Mesendoderm (in vitro differentiated cells): ENCODE data around the gene TBC1D16.

Source experiments
- DNase-seq: peaks from one replicate; pipeline ENCODE4 v3.0.0; 2013
- H2AK5ac ChIP-seq: 2 replicates; pipeline ENCODE4 v1.6.1; 2013; ENCODE audit warnings: low read length, inconsistent platforms
- H2BK120ac ChIP-seq: 2 replicates; pipeline ENCODE4 v1.6.1; 2013; ENCODE audit warnings: low read depth, mild to moderate bottlenecking, low read length, moderate library complexity, mixed read lengths
- H2BK15ac ChIP-seq: replicated peaks from 2 replicates; pipeline ENCODE4 v1.6.1; 2013; ENCODE audit warnings: low read depth, mild to moderate bottlenecking, moderate library complexity
- H2BK5ac ChIP-seq: 2 replicates; pipeline ENCODE4 v1.6.1; 2013; ENCODE audit warnings: low read length, inconsistent platforms
- H3K18ac ChIP-seq: 2 replicates; pipeline ENCODE4 v1.6.1; 2013; ENCODE audit warnings: mild to moderate bottlenecking, low read length, mixed read lengths
- H3K23ac ChIP-seq: one replicate; pipeline ENCODE4 v1.6.1; 2013; ENCODE audit warnings: low read length
- H3K27ac ChIP-seq: 2 replicates; pipeline ENCODE4 v1.5.1; 2013; ENCODE audit warnings: low read depth, mild to moderate bottlenecking, inconsistent platforms, low read length, moderate library complexity
- H3K27me3 ChIP-seq: 2 replicates; pipeline ENCODE4 v1.6.1; 2013; ENCODE audit warnings: low read length, control low read depth, mild to moderate bottlenecking, inconsistent platforms; ENCODE audit not compliant: insufficient read depth, poor library complexity
- H3K36me3 ChIP-seq: 2 replicates; pipeline ENCODE4 v1.6.1; 2013; ENCODE audit warnings: low read length, inconsistent platforms; ENCODE audit not compliant: control insufficient read depth, insufficient read depth
- H3K4ac ChIP-seq: one replicate; pipeline ENCODE4 v1.6.1; 2013; ENCODE audit warnings: low read depth, mild to moderate bottlenecking, low read length, moderate library complexity
- H3K4me1 ChIP-seq: 2 replicates; pipeline ENCODE4 v1.6.1; 2013; ENCODE audit warnings: low read depth, low read length, inconsistent platforms; ENCODE audit not compliant: control insufficient read depth
- H3K4me2 ChIP-seq: 2 replicates; pipeline ENCODE4 v1.6.1; 2013; ENCODE audit warnings: low read length
- H3K4me3 ChIP-seq: 2 replicates; pipeline ENCODE4 v1.5.1; 2013; ENCODE audit warnings: mild to moderate bottlenecking, low read length
- H3K56ac ChIP-seq: one replicate; pipeline ENCODE4 v1.6.1; 2013; ENCODE audit warnings: low read length
- H3K79me1 ChIP-seq: 2 replicates; pipeline ENCODE4 v1.6.1; 2013; ENCODE audit warnings: low read length, inconsistent platforms
- H3K79me2 ChIP-seq: 2 replicates; pipeline ENCODE4 v1.6.1; 2013; ENCODE audit warnings: mild to moderate bottlenecking, low read length; ENCODE audit not compliant: control insufficient read depth, insufficient read depth
- H3K9ac ChIP-seq: 2 replicates; pipeline ENCODE4 v1.6.1; 2013; ENCODE audit warnings: low read length, inconsistent platforms
- H4K5ac ChIP-seq: one replicate; pipeline ENCODE4 v1.6.1; 2013; ENCODE audit warnings: low read length
- H4K8ac ChIP-seq: one replicate; pipeline ENCODE4 v1.6.1; 2013; ENCODE audit warnings: low read depth, mild to moderate bottlenecking, control low read depth, low read length, moderate library complexity
- WGBS: extraction: QIAGEN DNeasy Blood & Tissue Kit; methylation state at CpG from one replicate; pipeline ENCODE4 v1.1.7; 2013; ENCODE audit warnings: low lambda C conversion rate, missing lambda C conversion rate; ENCODE audit not compliant: insufficient coverage; ENCODE audit errors: extremely low coverage; 5-methylcytosine and 5-hydroxymethylcytosine counted together

The TBC1D16 gene

DNA sequence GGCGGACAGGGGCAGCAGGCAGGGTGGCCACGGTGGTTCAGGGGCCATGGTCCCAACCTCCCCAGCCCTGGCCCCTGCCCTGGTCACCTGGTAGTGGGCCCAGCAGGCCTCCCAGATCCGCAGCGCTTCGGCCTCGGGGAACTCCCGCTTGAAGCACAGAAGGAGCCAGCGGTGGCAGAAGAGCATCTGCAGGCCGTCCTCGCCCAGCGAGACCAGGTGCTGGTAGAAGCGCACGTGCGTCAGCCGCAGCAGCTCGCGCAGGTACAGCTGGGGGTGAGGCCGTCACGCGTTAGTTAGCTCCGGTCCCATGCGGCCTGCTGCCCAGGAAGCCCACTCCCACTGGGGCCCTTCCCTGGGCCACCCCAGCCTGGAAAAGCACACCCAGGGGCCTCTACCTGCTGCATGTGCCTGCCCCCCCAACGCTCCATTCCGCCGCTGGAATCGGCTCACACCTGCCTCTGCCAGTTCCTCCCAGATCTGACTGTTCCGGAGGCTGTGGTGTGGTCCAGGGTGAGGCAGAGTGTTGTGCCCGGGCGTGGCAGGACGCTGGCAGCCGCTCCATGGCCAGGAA lies 90.8 kb downstream of the TBC1D16 start:
- no peak overlapping the region for H3K4me2 ChIP-seq
- H3K4me1 ChIP-seq, result peaks cover 3% of the 10 kb centered on the region
- no peak overlapping the region for H2BK5ac ChIP-seq
- no peak overlapping the region for H3K23ac ChIP-seq
- H3K9ac ChIP-seq, result no peak overlapping the region
- H3K27ac ChIP-seq, result no peak overlapping the region
- no peak overlapping the region for H2BK120ac ChIP-seq
- no peaks in the 10 kb centered on the region for H3K79me2 ChIP-seq
- DNase-seq, result no peak
- H3K18ac ChIP-seq, result no peak overlapping the region
- H3K27me3 ChIP-seq, result no peaks in the 10 kb centered on the region
- no peak overlapping the region for H4K5ac ChIP-seq
- H2AK5ac ChIP-seq, result no peak overlapping the region
- H3K36me3 ChIP-seq, result peaks cover 7% of the 10 kb centered on the region
- WGBS, result no CpG with 5 or more reads among the region's 31 CpGs
- no peak overlapping the region for H3K4me3 ChIP-seq
- no peaks in the 10 kb centered on the region for H3K79me1 ChIP-seq
- H4K8ac ChIP-seq, result no peak overlapping the region
- H3K4ac ChIP-seq, result no peak overlapping the region
- no peak overlapping the region for H2BK15ac ChIP-seq
- no peak overlapping the region for H3K56ac ChIP-seq

DNA sequence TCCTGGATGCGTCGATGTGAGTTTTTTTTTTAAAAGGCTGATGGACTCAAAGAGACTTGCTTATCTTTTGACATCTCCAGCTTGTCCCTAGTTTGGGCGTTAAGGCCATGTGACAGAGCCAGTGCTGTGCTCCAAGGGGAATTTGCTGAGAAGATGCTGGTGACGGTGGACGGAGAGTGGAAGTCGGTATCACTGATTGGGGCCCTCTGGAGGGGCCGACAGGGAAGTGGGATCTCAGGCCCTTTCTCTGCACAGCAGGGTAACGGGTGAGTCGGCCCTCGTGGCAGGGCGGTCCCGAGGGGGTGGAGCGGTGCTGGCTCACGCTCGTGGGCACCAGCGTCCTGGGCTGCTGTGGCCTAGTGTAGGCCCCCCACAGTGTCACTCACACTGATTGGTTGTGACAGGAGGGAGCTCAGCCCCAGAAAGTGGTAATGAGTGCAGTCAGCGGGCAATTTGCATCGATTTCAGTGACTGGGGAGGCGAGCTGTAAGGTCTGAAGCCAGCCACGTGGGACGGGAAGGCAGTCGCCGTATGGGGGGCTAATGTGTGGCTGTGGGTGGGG lies 91.3 kb downstream of the TBC1D16 start:
- Histone ChIP-seq H2BK15ac (no peak overlapping the region), H3K18ac (no peak overlapping the region), H2BK5ac (no peak overlapping the region), H4K5ac (no peak overlapping the region), H3K56ac (no peak overlapping the region), H3K27ac (no peak overlapping the region), H3K4ac (no peak overlapping the region), H3K9ac (no peak overlapping the region), H3K36me3 (peaks cover 11% of the 10 kb centered on the region), H3K4me1 (no peaks in the 10 kb centered on the region), H3K4me3 (no peak overlapping the region), H2BK120ac (no peak overlapping the region), H3K79me2 (no peaks in the 10 kb centered on the region), H3K4me2 (no peak overlapping the region), H3K27me3 (no peaks in the 10 kb centered on the region), H2AK5ac (no peak overlapping the region), H3K23ac (no peak overlapping the region), H4K8ac (no peak overlapping the region), H3K79me1 (no peaks in the 10 kb centered on the region)
- DNase-seq, result no peak
- no CpG with 5 or more reads among the region's 23 CpGs for WGBS

DNA sequence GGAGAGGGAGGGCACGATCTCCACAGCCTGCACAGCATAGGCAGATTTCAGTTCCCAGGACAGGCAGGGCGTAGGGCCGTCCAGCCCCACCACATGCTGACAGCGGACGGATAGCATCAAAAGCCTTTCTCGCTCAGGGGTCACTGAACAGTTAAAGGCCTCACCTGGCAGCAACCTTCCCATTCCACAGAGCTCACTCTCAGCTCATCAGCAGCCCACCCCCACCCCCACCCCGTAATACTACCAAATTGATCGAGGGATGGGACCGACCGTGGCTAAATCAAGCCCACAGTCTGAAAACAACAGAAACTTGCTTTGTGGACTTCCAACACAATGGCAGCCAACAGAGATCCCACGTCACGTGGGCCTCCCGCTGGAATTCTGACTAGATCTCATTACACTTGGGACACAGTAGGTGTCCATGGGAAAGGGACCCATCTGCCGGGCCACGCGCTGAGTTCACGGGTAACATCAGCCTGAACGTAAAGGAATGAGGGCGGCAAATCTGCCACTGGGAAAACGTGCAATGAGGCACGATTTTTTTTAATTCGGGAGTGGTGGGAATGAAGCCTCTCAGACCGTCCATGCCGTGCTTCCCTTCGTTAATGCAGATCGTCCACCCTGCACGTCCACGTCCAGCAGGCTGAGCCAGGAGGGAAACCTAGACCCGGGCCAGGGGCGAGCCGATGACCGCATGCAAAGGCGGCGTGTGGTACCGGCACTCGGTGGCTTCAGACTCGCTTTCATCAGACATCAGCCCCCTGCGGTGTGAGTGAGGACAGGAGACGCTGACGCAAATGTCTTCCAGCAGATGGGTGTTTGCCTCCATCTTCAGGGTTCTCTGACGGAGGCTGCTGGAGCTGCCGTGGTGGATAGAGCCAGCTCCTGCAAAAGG lies 92.1 kb downstream of the TBC1D16 start:
- Histone ChIP-seq H3K9ac (no peak overlapping the region), H3K79me1 (no peaks in the 10 kb centered on the region), H3K4me3 (no peak overlapping the region), H4K5ac (no peak overlapping the region), H3K18ac (no peak overlapping the region), H3K4me2 (no peak overlapping the region), H3K36me3 (peaks cover 12% of the 10 kb centered on the region), H2BK120ac (no peak overlapping the region), H3K27ac (no peak overlapping the region), H3K79me2 (no peaks in the 10 kb centered on the region), H4K8ac (no peak overlapping the region), H3K4me1 (no peaks in the 10 kb centered on the region), H3K56ac (no peak overlapping the region), H2AK5ac (no peak overlapping the region), H3K27me3 (no peaks in the 10 kb centered on the region), H3K23ac (no peak overlapping the region), H2BK15ac (no peak overlapping the region), H2BK5ac (no peak overlapping the region), H3K4ac (no peak overlapping the region)
- no peak for DNase-seq
- WGBS, result no CpG with 5 or more reads among the region's 42 CpGs

DNA sequence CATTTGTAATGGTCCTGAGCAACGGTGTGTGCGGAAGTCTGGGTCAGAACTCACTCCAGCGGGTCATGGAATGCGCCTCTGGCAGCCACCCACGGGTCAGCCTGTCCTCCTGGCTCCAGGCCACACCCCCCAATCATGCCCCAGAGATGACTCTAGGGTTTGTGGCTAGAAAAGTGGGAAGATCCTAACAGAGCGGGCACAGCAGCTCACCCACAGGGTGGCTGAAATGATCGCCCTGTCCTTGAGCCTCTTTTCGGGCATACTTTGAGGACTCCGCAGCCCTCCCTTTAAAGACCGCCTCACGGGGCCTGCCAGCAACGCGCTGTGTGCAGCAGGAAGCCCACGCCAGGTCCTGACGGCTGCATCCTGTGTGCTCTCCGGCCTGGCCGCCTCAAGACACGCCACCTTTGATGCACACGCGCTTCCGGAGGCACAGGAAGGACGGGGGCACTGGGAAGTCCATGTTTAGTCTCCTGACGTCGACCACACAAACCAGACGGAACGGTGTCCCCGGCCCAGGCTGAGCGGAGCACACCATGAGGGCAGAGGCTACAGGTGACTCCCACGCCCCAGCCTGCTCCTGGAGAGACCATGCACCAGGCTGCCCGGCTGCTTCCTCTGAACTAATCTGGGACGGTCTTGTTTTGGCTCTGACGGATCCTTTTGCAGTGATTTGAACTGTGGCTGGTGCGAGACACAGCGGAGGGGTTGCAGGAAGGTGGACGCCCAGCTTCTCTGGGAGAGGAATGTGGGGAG lies 92.9 kb downstream of the TBC1D16 start:
- Histone ChIP-seq H3K27ac (no peak overlapping the region), H2BK5ac (no peak overlapping the region), H4K5ac (no peak overlapping the region), H3K56ac (no peak overlapping the region), H3K4me1 (no peaks in the 10 kb centered on the region), H3K18ac (no peak overlapping the region), H3K27me3 (no peaks in the 10 kb centered on the region), H2AK5ac (no peak overlapping the region), H2BK120ac (no peak overlapping the region), H3K4me3 (no peak overlapping the region), H3K23ac (no peak overlapping the region), H3K4ac (no peak overlapping the region), H3K36me3 (peaks cover 12% of the 10 kb centered on the region), H3K79me2 (no peaks in the 10 kb centered on the region), H2BK15ac (no peak overlapping the region), H3K9ac (no peak overlapping the region), H3K79me1 (no peaks in the 10 kb centered on the region), H4K8ac (no peak overlapping the region), H3K4me2 (no peak overlapping the region)
- no peak for DNase-seq
- no CpG with 5 or more reads among the region's 35 CpGs for WGBS

DNA sequence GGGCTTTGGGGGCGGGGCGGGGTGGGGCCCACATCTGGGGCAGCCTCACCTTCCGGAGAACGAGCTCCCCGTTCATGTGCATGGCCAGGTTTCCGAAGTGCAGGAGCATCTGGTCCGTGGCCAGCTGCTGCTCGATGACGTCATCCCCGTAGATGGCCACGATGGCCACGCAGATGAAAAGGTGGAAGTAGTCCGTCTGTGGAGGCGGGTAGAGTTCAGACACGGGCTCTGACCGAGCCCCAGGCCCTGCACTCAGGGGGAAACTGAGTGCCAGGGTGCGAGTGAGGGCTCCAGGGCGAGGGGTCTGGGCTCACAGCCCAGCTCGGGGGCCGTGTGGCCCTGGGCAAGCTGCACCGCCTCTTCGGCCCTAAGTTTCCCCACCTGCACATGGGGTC lies 93.7 kb downstream of the TBC1D16 start:
- H3K79me1 ChIP-seq, result no peaks in the 10 kb centered on the region
- H3K36me3 ChIP-seq, result peaks cover 12% of the 10 kb centered on the region
- H3K27ac ChIP-seq, result no peak overlapping the region
- H4K5ac ChIP-seq, result no peak overlapping the region
- no peak overlapping the region for H2AK5ac ChIP-seq
- H3K4me2 ChIP-seq, result no peak overlapping the region
- H2BK15ac ChIP-seq, result no peak overlapping the region
- no peak overlapping the region for H3K56ac ChIP-seq
- H3K4me3 ChIP-seq, result no peak overlapping the region
- H2BK5ac ChIP-seq, result no peak overlapping the region
- no peak overlapping the region for H4K8ac ChIP-seq
- no peak overlapping the region for H3K18ac ChIP-seq
- H3K79me2 ChIP-seq, result no peaks in the 10 kb centered on the region
- H3K4me1 ChIP-seq, result peaks cover 3% of the 10 kb centered on the region
- H3K9ac ChIP-seq, result no peak overlapping the region
- H3K27me3 ChIP-seq, result no peaks in the 10 kb centered on the region
- no peak overlapping the region for H2BK120ac ChIP-seq
- DNase-seq, result no peak
- H3K4ac ChIP-seq, result no peak overlapping the region
- no CpG with 5 or more reads among the region's 22 CpGs for WGBS
- H3K23ac ChIP-seq, result no peak overlapping the region
